AG09309 (cell line): ENCODE measurements around the gene YY2.
A peak's percentile ranks its signal among the peaks of the same experiment; 100 is the strongest.

ENCODE experiments used
- DNase-seq: peaks from one replicate; pipeline ENCODE4 v3.0.0-alpha.2; 2010; ENCODE audit warnings: low read depth
- H3K4me3 ChIP-seq: 2 replicates; pipeline ENCODE4 v1.5.1; 2011; ENCODE audit warnings: mild to moderate bottlenecking, low read depth, low read length, moderate library complexity; ENCODE audit not compliant: control insufficient read depth
- CTCF ChIP-seq: IDR thresholded peaks from 2 replicates; pipeline ENCODE4 v1.5.1; 2011; ENCODE audit warnings: mild to moderate bottlenecking, low read depth, low read length, inconsistent platforms; ENCODE audit not compliant: insufficient read depth, control insufficient read depth; ENCODE audit errors: missing control alignments

YY2 gene

GRCh38 chrX:21821875-21822274 is 33.9 kb upstream of the YY2 start:
- no peak for TF ChIP-seq CTCF
- DNase-seq: no peak
- no peak overlapping the region for H3K4me3 ChIP-seq

DNA sequence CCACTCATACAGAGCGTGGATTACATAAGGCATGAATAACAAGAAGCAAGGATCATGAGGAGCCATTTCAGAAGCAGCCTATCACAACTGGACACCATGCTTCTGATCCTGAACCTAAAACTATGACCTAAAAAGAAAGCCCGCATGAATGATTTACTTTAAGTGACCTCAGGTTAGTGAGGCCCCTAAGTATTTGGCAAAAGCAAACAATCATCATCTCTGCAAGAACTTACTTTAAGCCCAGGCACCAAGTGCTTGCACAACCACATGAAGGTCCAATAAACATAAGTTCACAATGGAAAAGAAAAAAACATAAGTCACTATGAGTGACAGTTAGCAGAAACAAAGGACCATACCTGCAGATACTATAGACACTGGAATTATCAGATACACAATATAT is 24.3 kb upstream of the YY2 start:
- H3K4me3 ChIP-seq: no peak overlapping the region
- DNase-seq: no peak

DNA sequence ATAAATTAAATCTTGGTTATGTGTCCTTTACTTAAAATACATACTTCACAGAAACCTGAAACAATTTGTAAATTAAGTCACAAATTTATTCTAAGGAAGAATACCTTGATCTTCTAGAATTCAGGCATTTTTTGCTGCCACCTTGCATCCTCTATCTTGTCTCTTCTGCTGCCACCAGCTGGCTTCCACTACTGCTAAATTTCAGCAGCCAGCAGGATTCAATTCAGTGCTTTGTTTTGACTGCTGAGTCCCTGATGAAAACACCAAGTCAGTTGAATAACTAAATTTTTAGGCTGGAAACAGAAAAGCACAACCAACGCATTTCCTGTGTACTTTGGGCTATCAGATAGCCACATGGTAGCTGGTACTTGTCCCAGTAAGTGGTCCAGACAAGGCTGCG is 18.7 kb upstream of the YY2 start:
- DNase-seq: no peak
- H3K4me3 ChIP-seq: no peak overlapping the region
- no peak for TF ChIP-seq CTCF

More for the DNA sequence above, 24.3 kb upstream of the YY2 start:
- no peak for TF ChIP-seq CTCF

DNA sequence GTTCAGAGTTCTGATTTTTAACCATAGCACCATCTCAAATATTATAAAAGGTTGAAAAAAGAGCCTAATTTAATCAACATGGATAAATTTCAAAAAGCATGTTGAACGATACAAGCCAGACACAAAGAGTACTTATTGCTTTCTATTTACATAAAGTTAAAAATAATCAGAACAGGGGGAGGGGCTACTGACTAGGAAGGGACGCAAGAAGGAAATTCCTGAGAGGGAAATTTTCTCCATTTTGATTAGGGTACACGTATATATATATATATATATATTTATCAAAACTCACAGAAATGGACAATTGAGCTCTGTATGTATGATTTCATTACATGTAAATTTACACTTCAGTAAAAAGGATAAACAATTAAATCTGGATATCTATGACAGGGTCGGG is 16.9 kb upstream of the YY2 start:
- DNase-seq: no peak
- H3K4me3 ChIP-seq: peak overlapping the region; percentile 86
- TF ChIP-seq CTCF: no peak

GRCh38 chrX:21839334-21840192 is 16.2 kb upstream of the YY2 start, which contains the start of gene MBTPS2:
Gene MBTPS2, plus strand, starts transcription at chrX:21839617. Its CDS starts 118 bp downstream, at chrX:21839735.
- peak; percentile 70 for DNase-seq
- TF ChIP-seq CTCF: peak; percentile 27
- peak within 1 kb of the TSS; percentile 86 for H3K4me3 ChIP-seq

- DNase-seq: no peak
- H3K4me3 ChIP-seq: peak overlapping the region; percentile 86
- no peak for TF ChIP-seq CTCF
Measured at GRCh38 chrX:21840193-21840545, 15.6 kb upstream of the YY2 start.
